HepG2 (cell line): Measurements from ENCODE around the gene CTRL. TPM values are rescaled to one million over a fixed set of nuclear protein-coding genes. Genes with fewer than 3 reads are reported as not detected.
A peak's percentile ranks its signal among the peaks of the same experiment; 100 is the strongest.

Source experiments
- ARID2 ChIP-seq: sonication (generic); formaldehyde crosslinking; IDR thresholded peaks from 2 replicates; pipeline ENCODE4 v1.8.1; 2022; ENCODE audit warnings: mild to moderate bottlenecking, missing genetic modification reagents, borderline replicate concordance
- ASH2L ChIP-seq: fragments of 300-600, 200-600 bp; sonication (generic); IDR thresholded peaks from 2 replicates; pipeline ENCODE4 v1.7.0; 2017; ENCODE audit warnings: low read depth, mild to moderate bottlenecking, moderate library complexity, mixed read lengths, low read length; ENCODE audit not compliant: insufficient read length
- ATF7 ChIP-seq, 2 experiments: fragments of 450-650 bp in 1 of 2; sonication (generic) in 1 of 2; formaldehyde crosslinking in 1 of 2; IDR thresholded peaks; 2 replicates each; pipeline versions ENCODE4 v1.4.0 to v1.6.1; 2016 to 2020; ENCODE audit warnings: antibody characterized with exemption in 1 of 2, mild to moderate bottlenecking in 1 of 2, missing genetic modification reagents in 1 of 2
- BCLAF1 ChIP-seq: fragments of 450-650 bp; IDR thresholded peaks from 2 replicates; pipeline ENCODE4 v1.6.1; 2017; ENCODE audit warnings: mild to moderate bottlenecking
- CSRNP1 ChIP-seq: sonication (generic); formaldehyde crosslinking; IDR thresholded peaks from 2 replicates; pipeline ENCODE4 v1.8.1; 2023; ENCODE audit warnings: mild to moderate bottlenecking, missing genetic modification reagents
- NKX3-1 ChIP-seq: sonication (generic); formaldehyde crosslinking; IDR thresholded peaks from 2 replicates; pipeline ENCODE4 v1.5.0; 2020; ENCODE audit warnings: missing genetic modification reagents
- NR1H2 ChIP-seq: sonication (generic); formaldehyde crosslinking; IDR thresholded peaks from 2 replicates; pipeline ENCODE4 v1.8.1; 2022; ENCODE audit warnings: low read depth, missing genetic modification reagents, borderline replicate concordance
- REST ChIP-seq, 2 experiments: IDR thresholded peaks; 2 replicates each; pipeline ENCODE4 v1.6.1; 2011 to 2012; ENCODE audit warnings: low read length in 2 of 2, borderline replicate concordance in 1 of 2, low read depth in 1 of 2, mild to moderate bottlenecking in 1 of 2, moderate library complexity in 1 of 2
- TBX3 ChIP-seq: fragments of 450-650 bp; IDR thresholded peaks from 2 replicates; pipeline ENCODE4 v1.6.1; 2017; ENCODE audit warnings: antibody characterized with exemption, mild to moderate bottlenecking, inconsistent platforms, borderline replicate concordance
- TOPORS ChIP-seq: sonication (generic); formaldehyde crosslinking; IDR thresholded peaks from 2 replicates; pipeline ENCODE4 v1.8.0; 2023; ENCODE audit warnings: mild to moderate bottlenecking, missing genetic modification reagents
- ZBTB25 ChIP-seq: IDR thresholded peaks from 2 replicates; pipeline ENCODE4 v1.6.1; 2018; ENCODE audit warnings: missing genetic modification reagents
- ZFY ChIP-seq: sonication (generic); formaldehyde crosslinking; IDR thresholded peaks from 2 replicates; pipeline ENCODE4 v1.4.0; 2020; ENCODE audit warnings: missing genetic modification reagents
- ZNF264 ChIP-seq: sonication (generic); formaldehyde crosslinking; IDR thresholded peaks from 2 replicates; pipeline ENCODE4 v1.4.0; 2020; ENCODE audit warnings: missing genetic modification reagents
- ZNF382 ChIP-seq: sonication (generic); formaldehyde crosslinking; IDR thresholded peaks from 2 replicates; pipeline ENCODE4 v1.5.0; 2020; ENCODE audit warnings: missing genetic modification reagents, mild to moderate bottlenecking, borderline replicate concordance
- ZUFSP ChIP-seq: sonication (generic); formaldehyde crosslinking; IDR thresholded peaks from 2 replicates; pipeline ENCODE4 v1.9.0; 2021; ENCODE audit warnings: missing genetic modification reagents, mild to moderate bottlenecking, borderline replicate concordance
- polyA plus RNA-seq, 8 experiments: library from polyadenylated mRNA; depleted of rRNA in 3 of 8; stranded (reverse) in 7 of 8; unstranded in 1 of 8; fragments of >200 nt; fragmentation: Illumina TruSeq in 4 of 8; extraction: Trizol in 4 of 8; gene quantifications; 2 replicates each; pipeline versions ENCODE4 v1.2.1 to v1.2.3, GENCODE V29; 2011 to 2016; ENCODE audit warnings: low read depth in 4 of 8, missing spikeins in 1 of 8, mixed read lengths in 1 of 8; ENCODE audit not compliant: insufficient read depth in 1 of 8
- total RNA-seq, 5 experiments: library from RNA; depleted of rRNA; stranded (reverse); fragments of >200 nt; fragmentation: Illumina TruSeq; extraction: Trizol; gene quantifications; 2 replicates each; pipeline ENCODE4 v1.2.3, GENCODE V29; 2016; ENCODE audit warnings: low read depth in 1 of 5

CTRL gene
- total and polyA plus RNA-seq, 2 of the 13 experiments (the other 11 are each of a cell fraction or from before 2014, with no cell fraction given), result 1.9 to 2.7 TPM

GRCh38 chr16:67966549-67967182 is 35.0 kb upstream of the CTRL start (continued):
- TF ChIP-seq ZBTB25 (no peak), ZUFSP (CRISPR knock-in tag) (no peak), REST (IDR thresholded peaks at IDR 0.05; ENCODE audit: borderline replicate concordance in 1 of 2, low read depth in 1 of 2, low read length in 2 of 2) (no peak), ZNF382 (no peak), BCLAF1 (no peak), ATF7 (IDR thresholded peaks at IDR 0.05) (no peak), ATF7 (CRISPR knock-in tag; IDR thresholded peaks at IDR 0.05) (0 out of 2 replicates have a peak, but pooled peaks have one; percentile 60), ZNF264 (CRISPR knock-in tag) (no peak), TBX3 (no peak), NR1H2 (CRISPR knock-in tag) (no peak), ZFY (CRISPR knock-in tag) (no peak; the same call in none of the 2 replicates), CSRNP1 (CRISPR knock-in tag) (no peak; the same call in 1 of the 2 replicates), ASH2L (no peak), ARID2 (CRISPR knock-in tag) (no peak), NKX3-1 (CRISPR knock-in tag) (no peak), TOPORS (CRISPR knock-in tag) (no peak)
